PC-3 (cell line): ENCODE measurements around the gene RCHY1. TPM values are rescaled to one million over a fixed set of nuclear protein-coding genes. Genes with fewer than 3 reads are reported as not detected.
A peak's percentile ranks its signal among the peaks of the same experiment; 100 is the strongest.

Source experiments
- ATAC-seq: fragments of 200-7000 bp; cut with Tn5 transposase; 2 replicates; pipeline ENCODE4 v1.9.1; 2020; ENCODE audit warnings: mild to moderate bottlenecking, moderate library complexity
- Bru-seq: library from RNA; stranded (reverse); fragments of 400-500 nt; gene quantifications from one replicate; lab custom pipeline; 2021; lab: Mats Ljungman, UMichigan
- BruChase-seq, 2 experiments: library from RNA; stranded (reverse); fragments of 400-500 nt; gene quantifications; one replicate each; lab custom pipeline; 2021; lab: Mats Ljungman, UMichigan
- BruUV-seq: library from RNA; stranded (reverse); fragments of 400-500 nt; replicated peaks from 2 replicates; lab custom pipeline; 2021; lab: Mats Ljungman, UMichigan
- CTCF ChIA-PET: fragments of 300-600 bp; sonication (Branson Sonifier 250); formaldehyde crosslinking; loops from one replicate; lab custom pipeline; 2022; ENCODE audit warnings: antibody characterized with exemption; lab: Charles Lee
- POLR2A ChIA-PET: fragments of 300-600 bp; sonication (Branson Sonifier 250); formaldehyde crosslinking; loops from one replicate; lab custom pipeline; 2022; ENCODE audit warnings: antibody characterized with exemption; ENCODE audit not compliant: unreplicated experiment; lab: Charles Lee
- DNase-seq: peaks from one replicate; pipeline ENCODE4 v3.0.0-alpha.2; 2015
- H2AFZ ChIP-seq: fragments of 300-600 bp; sonication (generic); 2 replicates; pipeline ENCODE4 v1.6.0; 2016; ENCODE audit warnings: antibody characterized with exemption, low read length
- H3F3A ChIP-seq: fragments of 300-600 bp; sonication (generic); one replicate; pipeline ENCODE4 v1.6.0; 2017; ENCODE audit warnings: antibody characterized with exemption, low read length, control low read depth, mild to moderate bottlenecking; ENCODE audit not compliant: unreplicated experiment
- H3K27ac ChIP-seq: fragments of 300-600 bp; sonication (generic); 2 replicates; pipeline ENCODE4 v1.5.1; 2016; ENCODE audit warnings: mild to moderate bottlenecking, low read length
- H3K27me3 ChIP-seq: fragments of 300-600 bp; sonication (generic); 2 replicates; pipeline ENCODE4 v1.6.1; 2016; ENCODE audit warnings: low read length, mixed read lengths
- H3K36me3 ChIP-seq: fragments of 300-600 bp; sonication (generic); 2 replicates; pipeline ENCODE4 v1.6.1; 2016; ENCODE audit warnings: low read depth, mixed run types, low read length, mixed read lengths
- H3K4me1 ChIP-seq: fragments of 300-600 bp; sonication (generic); 2 replicates; pipeline ENCODE4 v1.5.1; 2016; ENCODE audit warnings: low read length; ENCODE audit not compliant: insufficient read depth
- H3K4me2 ChIP-seq: fragments of 300-600 bp; sonication (generic); 2 replicates; pipeline ENCODE4 v1.6.0; 2016; ENCODE audit warnings: low read length
- H3K4me3 ChIP-seq: fragments of 300-600 bp; sonication (generic); 2 replicates; pipeline ENCODE4 v1.5.1; 2016; ENCODE audit warnings: mild to moderate bottlenecking, low read length, mixed read lengths
- H3K79me2 ChIP-seq: fragments of 300-600 bp; sonication (generic); 2 replicates; pipeline ENCODE4 v1.6.1; 2017; ENCODE audit warnings: low read length, mixed read lengths
- H3K9ac ChIP-seq: fragments of 300-600 bp; sonication (generic); 2 replicates; pipeline ENCODE4 v1.6.0; 2016; ENCODE audit warnings: mild to moderate bottlenecking, low read length
- H3K9me2 ChIP-seq: fragments of 300-600 bp; sonication (generic); replicated peaks from 2 replicates; pipeline ENCODE4 v1.6.1; 2016; ENCODE audit warnings: mixed run types, low read length, mixed read lengths
- H3K9me3 ChIP-seq: fragments of 300-600 bp; sonication (generic); 2 replicates; pipeline ENCODE4 v1.6.1; 2016; ENCODE audit warnings: low read length, mixed read lengths
- H4K20me1 ChIP-seq: fragments of 300-600 bp; sonication (generic); 2 replicates; pipeline ENCODE4 v1.6.1; 2016; ENCODE audit warnings: low read length, mixed read lengths
- CTCF ChIP-seq: fragments of 300-600 bp; sonication (generic); conservative IDR thresholded peaks from 2 replicates; pipeline ENCODE4 v1.5.1; 2017; ENCODE audit warnings: antibody characterized with exemption, low read depth, mild to moderate bottlenecking, low read length
- EZH2 ChIP-seq: fragments of 300-600 bp; sonication (generic); IDR thresholded peaks from one replicate; pipeline ENCODE4 v1.6.1; 2017; ENCODE audit warnings: antibody characterized with exemption, mild to moderate bottlenecking, low read length; ENCODE audit not compliant: unreplicated experiment
- EZH2phosphoT487 ChIP-seq: fragments of 300-600 bp; sonication (generic); IDR thresholded peaks from 2 replicates; pipeline ENCODE4 v1.6.1; 2018; ENCODE audit warnings: mild to moderate bottlenecking, antibody characterized with exemption, low read length, borderline replicate concordance
- intact Hi-C: fragments of 100-400 bp; cut with micrococcal nuclease; formaldehyde crosslinking; loops from 2 replicates; pipeline ENCODE4 v1.9.0; 2023
- long read RNA-seq: library from polyadenylated mRNA; unstranded; transcript quantifications from one replicate; pipeline ENCODE4 v2.0.0, GENCODE V29; 2021; ENCODE audit not compliant: unreplicated experiment
- total RNA-seq: library from RNA; depleted of rRNA; stranded (reverse); fragments of >200 nt; gene quantifications from 2 replicates; pipeline ENCODE4 v1.2.3, GENCODE V29; 2014; rRNA removed

RCHY1 gene
- total RNA-seq, result 14.3 and 18.2 TPM in 2 replicates
- percentile 79 among the genes with signal in this experiment for Bru-seq, nascent RNA
- percentile 68 among the genes with signal in this experiment for BruChase-seq, experiment 1, labeled RNA remaining after a 6-hour chase
- percentile 78 among the genes with signal in this experiment for BruChase-seq, experiment 2, labeled RNA remaining after a 2-hour chase
- long read RNA-seq, full-length matches to known transcripts, result 39 of 45 reads
- long read RNA-seq, partial matches to known transcripts, result 1 of 45 reads
- long read RNA-seq, other reads (novel, unspliced or antisense), result 5 of 45 reads

- Histone ChIP-seq H4K20me1 (no peaks in the 10 kb centered on the region), H3K79me2 (peaks cover 61% of the 10 kb centered on the region), H3K36me3 (0 out of 2 replicates have a peak, but pooled peaks cover 7% of the 10 kb centered on the region), H3K4me2 (peak within 1 kb of the TSS; percentile 90), H3K4me3 (peak within 1 kb of the TSS; percentile 95), H3F3A (no peaks in the 10 kb centered on the region), H3K9me3 (no peaks in the 10 kb centered on the region), H3K9ac (peak within 1 kb of the TSS; percentile 90), H3K9me2 (no peaks in the 10 kb centered on the region), H3K4me1 (peaks cover 38% of the 10 kb centered on the region), H3K27me3 (no peaks in the 10 kb centered on the region), H3K27ac (peak within 1 kb of the TSS; percentile 87), H2AFZ (peak within 1 kb of the TSS; percentile 99)
- TF ChIP-seq CTCF, result no peak
- TF ChIP-seq EZH2, result no peak
- TF ChIP-seq EZH2phosphoT487, result no peak
- DNase-seq (peak; percentile 94), ATAC-seq (peak; percentile 91)
- intact Hi-C loops, result loop anchor here (1.0 kb wide), 1 partner anchor 159 kb away; the partner anchor contains the start of gene G3BP2
- BruUV-seq, result TSS peak; percentile 77
- POLR2A ChIA-PET, result interaction anchor here (0.7 kb wide), 1 partner anchor 28 kb away, joined by 4 read pairs; no protein-coding TSS in a partner anchor
- CTCF ChIA-PET, result no interaction called here
Observed at GRCh38 chr4:75514131-75514948, at the start of gene RCHY1, which contains the start of gene THAP6. Gene RCHY1, minus strand, starts transcription at chr4:75514403. Its CDS starts 117 bp downstream, at chr4:75514286. Gene THAP6, plus strand, starts transcription at chr4:75514473. Its CDS starts 980 bp downstream, at chr4:75515453.

- H3K4me2 ChIP-seq, result no peak overlapping the region
- ATAC-seq, result no peak
- no peaks in the 10 kb centered on the region for H3K9me2 ChIP-seq
- H3K9ac ChIP-seq, result no peak overlapping the region
- BruUV-seq, result no TSS peak
- no peaks in the 10 kb centered on the region for H3K4me1 ChIP-seq
- no peaks in the 10 kb centered on the region for H3K9me3 ChIP-seq
- POLR2A ChIA-PET, result no interaction called here
- H3F3A ChIP-seq, result no peaks in the 10 kb centered on the region
- peak; percentile 36 for DNase-seq
- TF ChIP-seq EZH2phosphoT487, result no peak
- no peak for TF ChIP-seq EZH2
- TF ChIP-seq CTCF, result no peak
- CTCF ChIA-PET, result no interaction called here
- no peak overlapping the region for H2AFZ ChIP-seq
- H4K20me1 ChIP-seq, result no peaks in the 10 kb centered on the region
- intact Hi-C loops, result no loop called here
- no peak overlapping the region for H3K4me3 ChIP-seq
- no peaks in the 10 kb centered on the region for H3K27me3 ChIP-seq
- H3K36me3 ChIP-seq, result no peaks in the 10 kb centered on the region
- H3K27ac ChIP-seq, result no peak overlapping the region
- H3K79me2 ChIP-seq, result no peaks in the 10 kb centered on the region
Observed at GRCh38 chr4:75561789-75562188, 47.6 kb upstream of the RCHY1 start.
